Muscle of leg (tissue), 11 donors: ENCODE results near the gene ELFN2. TPM values are rescaled to one million over a fixed set of nuclear protein-coding genes. Genes with fewer than 3 reads are reported as not detected.
A peak's percentile ranks its signal among the peaks of the same experiment; 100 is the strongest.
"Not testable (repeated sequence)": the region's sequence is repeated elsewhere in the genome, so short reads cannot be mapped to it uniquely, and the experiment has no call there.

ENCODE experiments used
- DNase-seq: peaks from one replicate; pipeline ENCODE4 v3.0.0; 2013
- H3K27ac ChIP-seq: one replicate; pipeline ENCODE4 v1.5.1; 2013; ENCODE audit warnings: mild to moderate bottlenecking, low read length, control low read depth
- H3K27me3 ChIP-seq: one replicate; pipeline ENCODE4 v1.6.1; 2013; ENCODE audit warnings: low read length; ENCODE audit not compliant: control insufficient read depth, insufficient read depth
- H3K36me3 ChIP-seq: one replicate; pipeline ENCODE4 v1.6.1; 2013; ENCODE audit warnings: low read length; ENCODE audit not compliant: control insufficient read depth, insufficient read depth
- H3K4me1 ChIP-seq: one replicate; pipeline ENCODE4 v1.6.1; 2013; ENCODE audit warnings: low read length; ENCODE audit not compliant: control insufficient read depth, insufficient read depth
- H3K4me3 ChIP-seq: one replicate; pipeline ENCODE4 v1.5.1; 2013; ENCODE audit warnings: low read length, control low read depth
- H3K9me3 ChIP-seq: replicated peaks from 2 replicates; pipeline ENCODE4 v1.6.1; 2013; ENCODE audit warnings: low read depth, low read length; ENCODE audit not compliant: control insufficient read depth
- WGBS: methylation state at CpG from one replicate; pipeline ENCODE4 v1.1.5; 2013; ENCODE audit warnings: missing lambda C conversion rate; ENCODE audit not compliant: insufficient coverage; 5-methylcytosine and 5-hydroxymethylcytosine counted together
- polyA plus RNA-seq, 8 donors: library from polyadenylated mRNA; unstranded; fragments of 120-200 nt; gene quantifications; one replicate each; pipeline versions ENCODE4 v1.2.1 to v1.2.3, GENCODE V29; 2013; ENCODE audit warnings: inconsistent platforms in 1 of 8, low replicate concordance in 1 of 8; ENCODE audit not compliant: insufficient read length in 8 of 8, insufficient read depth in 1 of 8
- total RNA-seq: library from RNA; stranded (reverse); fragments of 120-200 nt; gene quantifications from one replicate; pipeline ENCODE4 v1.2.4, GENCODE V29; 2013

Gene ELFN2
- total and polyA plus RNA-seq, 9 donors: 0.35 to 2.2 (median 1.3) TPM

DNA sequence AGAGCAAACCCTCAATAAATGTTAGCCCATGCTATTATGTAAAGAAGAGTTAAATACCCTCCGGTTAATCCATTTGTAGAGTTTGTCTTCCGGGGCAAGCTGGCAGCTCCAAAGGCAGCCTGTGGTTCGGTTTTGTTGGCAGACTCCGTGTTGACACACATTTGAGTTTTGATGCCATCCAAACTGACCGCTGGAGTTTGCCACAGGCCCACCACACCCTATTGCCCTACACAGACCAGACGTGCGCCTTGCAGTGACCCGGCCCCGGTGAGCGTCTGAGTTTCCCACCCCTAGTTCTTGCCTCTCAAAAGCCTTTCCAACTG, 25.1 kb downstream of the ELFN2 start:
- H3K27ac ChIP-seq: no peak overlapping the region
- H3K27me3 ChIP-seq: peaks cover 5% of the 10 kb centered on the region
- no peaks in the 10 kb centered on the region for H3K9me3 ChIP-seq
- H3K36me3 ChIP-seq: no peaks in the 10 kb centered on the region
- peaks cover 26% of the 10 kb centered on the region for H3K4me1 ChIP-seq
- H3K4me3 ChIP-seq: no peak overlapping the region
- DNase-seq: no peak
- WGBS: 65% methylated on average over 10 of the region's 10 CpGs

DNA sequence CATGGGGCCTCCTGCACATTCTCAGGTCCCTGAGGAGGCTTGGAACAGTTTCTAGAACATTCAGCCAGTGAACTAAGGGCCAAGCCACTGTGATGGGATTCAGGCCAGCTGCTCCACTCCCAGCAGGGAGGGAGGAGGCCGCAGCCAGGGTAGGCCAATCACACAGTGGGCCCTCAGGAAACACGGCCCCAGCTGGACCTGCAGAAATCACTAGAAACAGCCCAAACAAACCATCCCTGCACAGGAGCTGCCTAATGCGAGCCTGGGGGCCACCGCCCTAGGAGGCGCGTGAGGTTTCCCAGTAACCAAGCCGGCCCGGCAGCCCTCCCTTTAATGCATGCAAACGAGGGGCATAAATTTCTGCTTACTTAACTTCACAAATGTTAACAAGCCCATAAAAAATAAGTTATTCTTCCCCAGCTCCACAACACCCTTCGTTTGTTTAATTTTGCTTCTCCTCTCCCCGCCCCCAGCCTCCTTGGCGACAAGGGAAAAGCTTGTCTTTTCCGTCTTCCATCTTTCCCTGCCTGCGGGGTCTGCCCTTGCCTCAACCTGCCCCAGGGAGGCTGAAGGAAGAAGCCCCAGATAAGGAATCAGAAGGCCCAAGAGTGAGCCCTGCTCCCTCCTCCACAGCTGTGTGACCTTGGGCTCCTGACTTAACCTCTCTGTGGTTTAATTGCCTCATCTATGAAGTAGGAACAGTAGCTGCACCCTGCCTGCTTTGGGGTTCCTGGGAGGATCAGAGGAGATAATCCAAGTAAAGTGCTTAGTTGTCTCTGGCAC, 25.7 kb downstream of the ELFN2 start:
- no peak overlapping the region for H3K27ac ChIP-seq
- H3K9me3 ChIP-seq: no peaks in the 10 kb centered on the region
- no peak overlapping the region for H3K4me3 ChIP-seq
- 33% methylated on average over 13 of the region's 14 CpGs for WGBS
- peak; percentile 79 for DNase-seq
- peaks cover 26% of the 10 kb centered on the region for H3K4me1 ChIP-seq
- no peaks in the 10 kb centered on the region for H3K36me3 ChIP-seq
- H3K27me3 ChIP-seq: peaks cover 5% of the 10 kb centered on the region

DNA sequence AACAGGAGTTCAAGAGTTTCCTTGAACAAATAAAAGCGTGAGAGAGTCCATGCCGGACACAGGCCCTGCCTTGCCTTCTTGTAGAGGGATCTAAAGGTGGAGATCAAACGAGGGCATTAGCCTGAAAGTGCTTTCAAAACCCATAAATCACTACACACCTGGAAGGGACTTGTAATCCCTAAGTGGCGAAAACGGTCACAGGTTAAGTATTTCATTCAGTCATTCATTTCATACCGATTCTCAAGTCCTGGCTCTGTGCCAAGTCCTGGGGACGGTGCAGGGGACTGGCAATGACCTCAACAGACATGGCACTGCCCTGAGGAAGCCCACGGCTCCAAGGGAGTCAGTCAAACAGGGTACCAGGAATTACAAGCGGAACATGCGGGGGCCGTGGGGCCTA, 26.6 kb downstream of the ELFN2 start:
- Histone ChIP-seq H3K4me3 (no peak overlapping the region), H3K27me3 (peaks cover 8% of the 10 kb centered on the region), H3K36me3 (no peaks in the 10 kb centered on the region), H3K9me3 (no peaks in the 10 kb centered on the region), H3K27ac (no peak overlapping the region), H3K4me1 (peaks cover 26% of the 10 kb centered on the region)
- DNase-seq: no peak
- 56% methylated on average over 8 of the region's 11 CpGs for WGBS

DNA sequence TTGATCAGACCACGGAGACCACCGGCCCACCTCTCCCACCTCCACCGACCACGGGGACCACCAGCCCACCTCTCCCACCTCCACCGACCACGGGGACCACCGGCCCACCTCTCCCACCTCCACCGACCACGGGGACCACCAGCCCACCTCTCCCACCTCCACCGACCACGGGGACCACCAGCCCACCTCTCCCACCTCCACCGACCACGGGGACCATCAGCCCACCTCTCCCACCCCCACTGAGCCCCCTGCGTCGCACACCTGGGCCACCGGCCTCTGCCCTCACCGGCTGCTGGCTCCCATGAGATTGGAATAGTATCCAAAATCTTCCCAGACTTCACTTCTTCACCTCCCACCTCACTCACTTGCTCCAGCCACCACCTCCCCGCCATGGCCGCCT, 27.8 kb downstream of the ELFN2 start:
- not testable (repeated sequence) for H3K36me3 ChIP-seq, H3K27ac ChIP-seq, H3K9me3 ChIP-seq, DNase-seq, H3K4me3 ChIP-seq
- H3K27me3 ChIP-seq: peaks cover 13% of the 10 kb centered on the region
- WGBS: no CpG with 5 or more reads among the region's 19 CpGs
- peaks cover 26% of the 10 kb centered on the region for H3K4me1 ChIP-seq

DNA sequence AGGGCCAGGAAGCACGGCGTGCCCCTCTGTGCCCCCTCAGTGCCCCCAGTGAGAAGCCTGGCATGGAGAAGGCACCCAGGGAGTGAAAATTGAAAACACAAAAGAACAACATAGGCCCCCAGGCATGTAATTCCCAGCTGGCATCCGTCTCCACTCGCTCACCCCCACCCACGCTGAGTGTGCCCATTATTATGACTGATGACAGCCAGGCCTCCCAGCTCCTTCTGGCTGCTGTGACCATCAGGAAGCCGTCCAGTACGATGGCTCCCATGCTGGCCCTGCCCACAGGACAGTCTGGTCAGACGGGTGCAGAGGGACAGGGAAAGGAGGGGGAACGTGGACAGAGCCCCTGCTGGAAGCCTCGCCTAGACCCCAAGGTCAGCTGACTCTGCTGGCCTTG, 30.1 kb downstream of the ELFN2 start:
- H3K27ac ChIP-seq: no peak overlapping the region
- no peak for DNase-seq
- H3K36me3 ChIP-seq: no peaks in the 10 kb centered on the region
- H3K9me3 ChIP-seq: no peaks in the 10 kb centered on the region
- H3K4me3 ChIP-seq: no peak overlapping the region
- WGBS: 62% methylated on average over 10 of the region's 10 CpGs
- peaks cover 24% of the 10 kb centered on the region for H3K4me1 ChIP-seq
- peaks cover 10% of the 10 kb centered on the region for H3K27me3 ChIP-seq

DNA sequence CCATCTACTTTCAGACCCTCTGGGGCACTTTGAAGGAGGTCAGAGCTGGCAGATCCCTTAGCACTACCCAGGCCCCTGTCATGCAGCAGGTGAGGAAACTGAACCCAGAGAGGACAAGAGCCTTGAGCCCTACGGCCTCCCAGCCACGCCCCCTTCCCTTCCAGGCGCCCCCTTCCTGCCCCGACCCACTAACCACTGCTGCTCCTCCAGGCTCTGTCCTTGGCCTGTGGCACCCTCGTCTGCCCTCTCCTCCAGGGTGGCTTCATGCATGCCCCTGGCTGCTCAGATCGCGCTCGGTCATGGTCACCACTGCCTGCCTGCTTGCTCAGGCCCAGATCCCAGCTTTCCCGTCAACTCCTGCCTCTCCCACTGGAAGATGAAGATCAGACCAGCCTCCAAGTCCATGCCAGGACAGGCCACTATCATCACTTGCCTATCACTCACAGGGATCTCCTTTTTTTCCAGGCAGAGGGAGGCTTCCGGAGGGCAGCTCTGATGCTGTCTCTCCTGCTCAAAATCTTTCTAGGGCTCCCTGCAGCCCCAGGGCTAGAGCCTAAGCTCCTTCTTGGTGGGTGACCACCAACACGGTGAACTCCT, 30.7 kb downstream of the ELFN2 start:
- DNase-seq: no peak
- no peak overlapping the region for H3K4me3 ChIP-seq
- H3K36me3 ChIP-seq: no peaks in the 10 kb centered on the region
- H3K27me3 ChIP-seq: peaks cover 10% of the 10 kb centered on the region
- WGBS: 74% methylated on average over 10 of the region's 11 CpGs
- H3K4me1 ChIP-seq: peaks cover 18% of the 10 kb centered on the region
- H3K27ac ChIP-seq: no peak overlapping the region
- no peaks in the 10 kb centered on the region for H3K9me3 ChIP-seq

DNA sequence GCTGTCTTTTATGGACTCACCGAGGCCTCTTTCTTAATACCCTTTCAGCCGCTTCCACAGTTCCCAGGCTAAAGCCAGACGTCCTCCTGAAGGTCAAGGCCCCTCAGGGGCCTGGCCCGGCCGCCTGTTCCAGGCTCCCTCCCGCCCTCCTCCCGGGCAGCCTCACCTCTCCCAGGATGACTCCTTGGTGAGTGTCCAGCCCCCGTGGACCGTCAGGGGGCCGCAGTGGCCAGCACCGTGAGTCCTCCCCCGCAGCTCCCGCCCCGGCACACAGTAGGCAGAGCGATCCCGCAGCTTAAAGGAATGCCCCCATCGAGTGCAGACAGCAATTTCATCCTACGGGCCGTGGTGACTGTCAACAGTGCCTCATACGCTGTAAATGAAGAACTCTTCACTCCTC, 32.9 kb downstream of the ELFN2 start:
- Histone ChIP-seq H3K27ac (no peak overlapping the region), H3K9me3 (no peaks in the 10 kb centered on the region), H3K4me3 (no peak overlapping the region), H3K4me1 (peaks cover 10% of the 10 kb centered on the region), H3K27me3 (peaks cover 10% of the 10 kb centered on the region), H3K36me3 (no peaks in the 10 kb centered on the region)
- WGBS: 52% methylated on average over 19 of the region's 20 CpGs
- no peak for DNase-seq

DNA sequence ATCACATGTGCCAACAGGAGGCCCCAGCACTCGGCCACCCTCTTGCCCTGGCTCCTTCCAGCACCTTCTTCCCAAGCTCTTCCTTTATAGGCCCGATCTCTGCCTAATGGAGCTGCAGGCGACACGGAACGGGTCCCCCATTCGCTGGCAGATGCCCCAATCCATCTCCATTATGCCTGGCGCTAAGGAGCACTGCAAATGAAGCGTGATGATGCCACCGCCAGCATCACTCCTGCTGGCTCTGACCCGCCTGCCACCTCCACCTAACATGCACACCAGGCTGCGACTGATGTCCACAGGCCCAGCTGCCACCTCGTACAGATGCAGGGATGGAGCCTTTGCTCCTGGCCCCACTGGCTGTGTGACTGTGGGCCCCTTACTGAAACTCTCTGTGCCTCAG, 33.5 kb downstream of the ELFN2 start:
- H3K36me3 ChIP-seq: no peaks in the 10 kb centered on the region
- no peak overlapping the region for H3K4me3 ChIP-seq
- H3K9me3 ChIP-seq: no peaks in the 10 kb centered on the region
- peaks cover 8% of the 10 kb centered on the region for H3K4me1 ChIP-seq
- H3K27ac ChIP-seq: no peak overlapping the region
- WGBS: 85% methylated on average over 12 of the region's 12 CpGs
- peaks cover 11% of the 10 kb centered on the region for H3K27me3 ChIP-seq
- no peak for DNase-seq

DNA sequence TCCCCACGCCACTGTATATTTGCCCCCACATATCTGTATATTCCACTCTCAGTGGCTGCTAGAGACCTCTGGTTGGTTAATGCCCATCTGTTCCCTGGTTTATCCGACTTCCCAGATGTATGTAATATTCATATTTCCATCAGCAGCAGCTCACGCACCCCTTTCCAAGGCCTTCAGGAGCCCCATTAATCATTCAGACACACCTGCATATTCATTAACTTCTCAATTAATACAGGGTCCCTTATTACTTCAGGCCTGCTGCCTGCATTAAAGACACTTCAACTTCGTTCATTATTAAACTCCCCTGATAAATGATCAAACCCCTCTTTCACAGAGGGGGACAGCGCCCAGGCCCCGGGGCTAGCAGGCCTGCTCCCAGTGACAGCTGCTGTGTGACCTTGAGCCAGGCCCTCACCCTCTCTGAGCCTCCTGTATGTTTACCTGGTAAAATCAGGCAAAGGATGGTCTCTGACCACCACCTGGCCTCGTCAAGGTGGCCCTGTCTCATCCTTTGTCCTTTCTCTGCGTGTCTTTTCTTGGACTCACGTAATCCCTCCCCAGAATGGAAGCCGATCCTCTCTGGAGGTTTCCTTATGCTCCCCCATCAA, 34.5 kb downstream of the ELFN2 start:
- no peak for DNase-seq
- Histone ChIP-seq H3K9me3 (no peaks in the 10 kb centered on the region), H3K27me3 (peaks cover 13% of the 10 kb centered on the region), H3K4me3 (no peak overlapping the region), H3K36me3 (no peaks in the 10 kb centered on the region), H3K4me1 (peaks cover 5% of the 10 kb centered on the region), H3K27ac (no peak overlapping the region)
- WGBS: 82% methylated on average over 10 of the region's 10 CpGs

DNA sequence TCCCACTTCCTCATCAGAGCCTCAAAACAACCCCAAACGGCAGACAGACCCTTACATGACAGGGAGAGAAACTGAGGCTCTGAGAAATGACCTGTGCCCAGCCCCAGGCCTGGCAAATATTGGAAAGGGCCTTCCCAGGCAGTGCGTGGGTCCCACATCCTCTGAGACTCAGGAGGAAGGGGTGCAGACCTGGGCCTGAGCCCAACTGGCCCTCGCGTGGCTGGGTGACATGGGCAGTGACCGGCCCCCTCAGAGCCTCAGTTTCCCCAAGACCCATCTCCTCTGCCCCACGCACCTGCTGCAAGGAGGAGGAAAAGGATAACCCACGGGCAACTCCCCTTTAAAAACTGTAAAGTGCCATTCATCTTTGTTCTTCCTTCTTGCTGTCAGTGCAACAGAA, 35.6 kb downstream of the ELFN2 start:
- peaks cover 5% of the 10 kb centered on the region for H3K4me1 ChIP-seq
- peaks cover 16% of the 10 kb centered on the region for H3K27me3 ChIP-seq
- H3K4me3 ChIP-seq: no peak overlapping the region
- H3K9me3 ChIP-seq: no peaks in the 10 kb centered on the region
- no peak overlapping the region for H3K27ac ChIP-seq
- WGBS: 81% methylated on average over 6 of the region's 7 CpGs
- no peak for DNase-seq
- H3K36me3 ChIP-seq: no peaks in the 10 kb centered on the region
